ENCODE results near the gene SPIRE2.

SPIRE2 gene

DNA sequence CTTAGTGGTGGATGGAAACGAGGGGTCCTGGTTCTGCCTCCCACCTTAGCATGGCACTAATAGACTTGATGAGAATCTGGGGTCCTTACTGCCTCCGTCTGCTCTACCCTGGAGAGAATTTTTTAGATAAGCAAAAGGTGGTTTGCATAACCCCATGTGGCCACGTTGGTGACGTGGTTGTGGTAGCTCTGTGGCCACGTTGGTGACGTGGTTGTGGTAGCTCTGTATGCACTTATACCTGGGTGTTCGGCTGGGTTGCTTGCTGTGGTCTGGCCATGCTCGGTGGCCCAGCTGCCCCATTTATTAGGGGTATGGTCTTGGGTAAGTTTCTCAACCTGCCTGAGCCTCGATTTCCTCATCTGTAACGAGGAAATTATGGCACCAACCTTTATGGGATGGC, 13.0 kb downstream of the SPIRE2 start:
- no peak for DNase-seq (ENCODE audit: low read depth in 3 of 3)

DNA sequence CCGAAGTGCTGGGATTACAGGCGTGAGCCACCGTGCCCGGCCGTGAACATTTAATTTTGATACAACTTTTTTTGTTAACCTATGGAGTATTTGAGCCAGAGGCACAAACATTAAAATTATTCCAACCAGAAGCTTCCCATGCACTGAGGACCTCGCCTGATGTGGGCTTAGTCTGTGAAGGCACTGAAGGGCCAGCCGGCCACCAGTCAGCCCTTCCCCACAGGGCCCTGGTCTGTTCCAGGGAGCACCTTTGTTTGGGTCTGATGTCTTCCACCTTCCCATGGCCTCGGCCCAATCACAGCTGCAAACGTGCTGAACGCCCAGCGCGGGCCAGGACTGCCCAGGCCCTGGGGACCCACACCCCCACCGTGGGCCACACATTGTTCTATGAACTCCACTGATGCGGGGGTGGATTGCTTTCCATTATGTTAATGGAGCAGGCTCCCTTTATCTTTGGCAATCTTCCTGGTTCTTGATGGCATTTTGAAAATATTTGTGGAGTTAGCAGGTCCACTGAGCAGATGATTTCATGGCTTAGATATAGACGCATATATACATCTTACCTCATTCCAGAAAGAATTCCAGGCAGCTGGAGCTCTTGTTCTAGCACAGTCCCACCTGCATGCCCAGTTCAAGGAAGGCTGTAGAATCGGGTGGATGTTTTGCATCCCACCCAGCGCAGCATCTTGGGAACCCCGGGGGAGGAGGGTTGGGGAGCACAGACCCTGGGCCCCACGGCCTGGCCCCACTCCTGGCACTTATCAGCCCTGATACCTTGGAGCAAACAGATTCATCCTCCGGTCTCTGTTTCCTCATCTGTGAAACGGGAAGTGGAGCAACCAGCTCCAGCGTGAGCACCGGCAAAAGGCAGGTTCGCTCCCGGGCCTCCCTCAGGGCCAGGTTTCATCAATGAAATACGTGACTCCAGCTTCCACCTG, 14.5 kb downstream of the SPIRE2 start:
- no peak for DNase-seq (ENCODE audit: low read depth in 3 of 3)

DNA sequence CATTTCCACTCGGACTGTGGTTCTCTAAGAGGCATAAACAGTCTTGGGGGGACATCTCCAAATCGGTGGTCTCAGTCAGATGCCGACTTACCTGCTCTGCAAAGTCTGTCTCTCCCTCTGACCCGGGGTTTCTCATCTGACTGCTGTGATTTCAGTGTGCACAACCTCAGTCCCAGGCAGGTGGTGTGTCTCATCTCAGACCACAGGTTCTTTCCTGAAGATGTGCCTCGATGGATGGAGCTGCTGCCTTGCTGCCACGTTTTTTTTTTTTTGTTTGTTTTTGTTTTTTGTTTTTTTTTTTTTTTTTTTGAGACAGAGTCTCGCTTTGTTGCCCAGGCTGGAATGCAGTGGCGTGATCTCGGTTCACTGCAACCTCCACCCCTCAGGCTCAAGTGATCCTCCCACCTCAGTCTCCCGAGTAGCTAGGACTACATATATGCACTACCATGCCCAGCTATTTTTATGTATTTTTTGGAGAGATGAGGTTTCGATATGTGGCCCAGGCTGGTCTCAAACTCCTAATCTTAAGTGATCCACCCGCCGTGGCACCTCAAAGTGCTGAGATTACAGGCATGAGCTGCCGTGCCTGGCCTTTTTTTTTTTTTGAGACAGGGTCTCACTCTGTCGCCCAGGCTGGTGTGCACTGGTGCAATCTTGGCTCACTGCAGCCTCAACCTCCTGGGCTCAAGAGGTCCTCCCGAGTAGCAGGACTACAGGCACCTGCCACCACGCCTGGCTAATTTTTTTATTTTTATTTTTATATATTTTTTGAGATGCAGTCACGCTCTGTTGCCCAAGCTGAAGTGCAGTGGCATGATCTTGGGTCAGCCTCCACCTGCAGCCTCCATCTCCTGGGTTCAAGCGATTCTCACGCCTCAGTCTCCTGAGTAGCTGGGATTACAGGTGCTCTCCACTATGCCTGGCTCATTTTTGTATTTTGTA, 15.4 kb downstream of the SPIRE2 start:
- DNase-seq (ENCODE audit: low read depth in 3 of 3): no peak

DNA sequence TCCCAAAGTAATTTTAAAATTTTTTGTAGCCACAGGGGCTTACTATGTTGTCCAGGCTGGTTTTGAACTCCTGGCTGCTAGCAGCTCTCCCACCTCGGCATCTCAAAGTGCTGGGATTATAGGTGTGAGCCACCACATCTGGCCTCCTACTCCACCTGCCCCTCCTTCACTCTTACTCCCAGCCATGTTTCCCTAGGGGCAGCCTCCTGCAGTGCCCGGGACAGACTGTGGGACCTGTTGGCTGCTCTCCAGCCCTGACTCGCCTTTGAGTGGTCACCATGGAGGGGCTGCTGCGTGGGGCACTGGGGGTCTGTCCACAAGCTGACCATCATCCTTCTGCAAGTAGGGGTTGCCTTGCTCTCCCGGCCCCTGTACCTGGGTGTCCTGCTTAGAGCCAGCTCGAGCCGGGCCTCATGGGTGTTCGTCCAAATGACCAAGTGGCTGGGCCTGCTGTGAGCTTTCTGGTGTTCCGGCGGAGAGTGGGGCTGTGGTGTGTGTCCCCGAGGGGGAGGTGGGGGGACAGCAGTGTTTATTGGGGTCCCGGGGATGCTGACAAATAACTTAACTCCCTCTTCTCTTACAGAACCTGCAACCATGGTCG, 16.6 kb downstream of the SPIRE2 start:
- DNase-seq (ENCODE audit: low read depth in 3 of 3): no peak

DNA sequence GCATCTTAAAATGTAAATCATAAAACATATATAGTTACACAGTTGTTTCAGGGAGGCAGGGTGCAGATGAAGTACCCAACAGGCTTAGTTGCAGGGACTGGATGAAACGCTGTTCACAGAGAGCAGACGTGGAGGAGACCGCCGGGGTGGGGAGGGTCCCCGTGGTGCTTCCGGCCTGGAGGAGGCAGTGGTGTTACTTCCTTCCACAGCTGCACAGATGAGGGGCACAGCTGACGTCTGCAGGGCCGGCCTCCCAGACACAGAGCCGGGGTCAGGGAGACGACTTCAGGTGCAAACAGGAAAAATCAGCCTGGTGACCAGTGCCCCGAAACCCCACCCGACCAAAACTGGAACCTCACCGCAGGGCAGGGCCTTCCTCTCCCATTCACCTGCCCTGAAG, 17.1 kb downstream of the SPIRE2 start:
- no peak for DNase-seq (ENCODE audit: low read depth in 3 of 3)

DNA sequence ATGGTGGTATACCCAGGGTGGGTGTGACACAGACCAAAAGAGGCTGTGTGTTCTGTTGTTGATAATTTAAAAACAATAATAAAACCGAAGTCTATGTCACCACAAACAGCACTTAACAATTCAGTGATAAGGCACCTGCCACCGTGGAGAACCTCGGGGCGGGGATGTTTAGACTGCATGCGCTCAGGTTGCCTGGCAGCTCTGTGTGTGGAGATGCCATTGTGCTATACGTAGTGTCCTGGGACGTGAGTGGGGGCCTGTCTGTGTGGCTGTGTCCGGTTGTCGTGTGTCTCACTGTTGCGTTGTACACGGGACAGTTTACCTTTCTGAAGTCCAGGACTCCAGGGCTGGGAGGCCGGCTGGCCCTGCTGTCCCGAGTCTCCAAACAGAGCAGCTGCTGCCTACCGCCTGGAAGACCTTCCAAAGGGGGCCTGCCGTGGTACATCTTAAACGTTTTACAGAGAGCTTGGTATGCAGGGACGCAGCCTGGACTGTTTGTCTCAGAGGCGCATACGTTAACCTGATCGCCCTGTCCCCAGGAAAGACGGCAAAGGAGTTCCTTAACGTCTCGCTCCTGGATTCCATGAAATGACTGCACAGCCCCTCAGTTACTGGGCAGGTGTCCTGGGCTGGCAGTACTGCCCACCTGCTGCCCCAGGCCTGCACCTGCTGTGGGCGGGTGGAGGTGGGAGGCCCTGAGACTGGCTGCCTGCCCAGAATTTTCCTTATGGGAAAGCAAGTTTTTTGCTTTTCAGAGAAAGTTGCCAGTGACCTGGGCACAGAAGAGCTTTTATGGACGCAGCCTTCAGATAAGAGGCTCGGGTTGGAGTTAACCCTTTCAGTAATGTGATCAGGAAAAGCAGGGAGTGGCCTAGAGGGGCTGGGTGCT, 19.0 kb downstream of the SPIRE2 start:
- DNase-seq (ENCODE audit: low read depth in 3 of 3): no peak

DNA sequence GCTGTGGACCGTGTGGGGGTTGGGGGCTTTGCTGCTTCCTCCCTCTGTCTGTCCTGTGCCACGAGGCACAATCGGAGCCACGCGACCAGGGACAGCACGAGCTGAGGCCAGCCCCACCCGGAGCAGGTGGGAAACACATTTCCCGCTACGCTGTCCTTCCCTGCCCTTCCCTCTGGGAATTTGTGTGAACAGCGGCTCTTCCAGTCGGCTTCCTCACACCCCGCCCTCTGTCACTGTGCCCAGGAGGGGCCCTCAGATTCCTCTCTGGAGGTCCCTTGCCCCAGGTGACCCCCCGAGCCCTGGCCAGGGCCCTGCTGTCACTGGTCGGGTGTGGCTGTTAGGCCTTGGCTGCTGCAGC, 19.6 kb downstream of the SPIRE2 start:
- DNase-seq (ENCODE audit: low read depth in 3 of 3): no peak

DNA sequence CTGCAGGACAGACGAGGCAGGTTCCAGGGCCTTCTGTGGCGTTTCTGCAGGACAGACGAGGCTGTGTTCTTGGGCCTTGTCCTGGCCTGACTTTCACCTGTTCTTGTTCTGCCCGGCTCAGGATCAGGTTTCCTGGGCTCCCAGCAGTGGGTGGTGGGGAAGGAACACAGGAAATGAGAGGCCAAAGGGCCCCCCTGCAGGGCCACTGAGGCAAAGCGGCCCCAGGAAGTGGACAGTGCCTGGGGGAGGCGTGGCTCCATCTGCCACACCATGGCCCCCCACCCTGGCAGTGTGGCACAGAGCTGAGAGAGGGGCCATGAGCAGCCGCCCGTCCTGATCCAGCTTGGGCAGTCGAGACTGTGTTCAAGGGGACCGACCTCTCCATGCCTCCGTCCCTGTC, 20.7 kb downstream of the SPIRE2 start:
- no peak for DNase-seq (ENCODE audit: low read depth in 3 of 3)

DNA sequence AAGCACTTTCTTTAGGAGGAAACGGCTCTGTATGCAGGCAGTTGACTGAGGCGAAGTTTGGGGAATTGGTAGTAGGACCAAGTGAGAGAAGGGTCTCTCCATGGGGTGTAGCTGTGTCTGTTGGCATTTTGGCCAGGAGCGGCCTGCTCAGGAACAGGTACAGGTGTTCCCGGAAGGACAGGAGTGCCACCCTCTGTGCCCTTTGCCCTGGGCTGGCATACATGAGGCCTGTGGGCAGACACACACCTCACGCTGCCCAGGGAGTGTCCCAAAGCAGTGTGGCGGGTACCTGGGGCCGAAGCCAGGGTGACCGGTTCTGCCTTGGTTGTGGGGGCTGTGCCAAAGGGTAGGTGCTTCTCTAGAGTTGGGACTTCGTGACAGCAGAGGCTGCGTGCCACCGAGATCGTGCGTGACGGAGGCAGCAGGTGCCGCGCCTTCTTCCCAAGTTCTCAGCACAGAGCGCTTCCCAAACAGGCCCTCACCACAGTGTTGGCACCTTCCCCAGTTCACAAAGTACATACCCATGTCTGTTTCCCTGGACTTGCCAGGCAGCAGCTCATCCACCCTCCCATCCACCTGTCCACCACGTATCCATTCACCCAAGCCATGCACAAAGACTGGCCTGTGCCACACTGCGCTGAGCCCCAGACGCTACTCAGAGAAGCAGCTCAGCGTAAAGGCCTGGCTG, 25.2 kb downstream of the SPIRE2 start:
- DNase-seq (ENCODE audit: low read depth in 3 of 3): no peak

DNA sequence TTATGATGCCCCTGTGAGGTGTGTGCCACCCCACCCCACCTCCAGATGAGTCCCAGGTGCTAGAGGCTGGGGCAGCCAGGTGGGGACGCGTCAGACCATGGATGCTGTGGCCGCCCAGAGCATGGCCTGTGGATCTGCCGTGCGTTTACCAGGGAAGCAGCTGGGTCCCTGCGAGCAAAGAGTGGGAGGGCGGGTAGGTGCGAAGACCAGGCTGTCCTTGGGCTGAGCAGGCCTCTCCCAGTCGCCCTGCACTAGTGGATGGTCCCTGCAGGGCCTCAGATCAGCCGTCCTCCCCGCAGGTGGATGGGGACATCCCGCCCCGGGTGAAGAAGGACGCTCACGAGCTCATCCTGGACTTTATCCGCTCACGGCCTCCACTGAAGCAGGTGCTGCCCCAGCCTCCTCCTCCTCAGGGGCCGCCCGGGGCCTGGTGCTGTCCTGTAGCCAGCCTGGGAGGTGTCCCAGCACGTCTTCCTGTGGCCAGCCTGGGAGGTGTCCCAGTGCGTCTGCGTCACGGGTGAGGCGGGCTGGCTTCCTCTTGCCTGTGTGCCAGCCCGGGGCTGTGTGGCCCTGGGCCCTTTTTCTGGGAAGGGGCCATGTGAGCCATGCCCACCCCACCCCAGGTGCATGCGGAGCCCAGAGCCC, 27.1 kb downstream of the SPIRE2 start:
- no peak for DNase-seq (ENCODE audit: low read depth in 3 of 3)

DNA sequence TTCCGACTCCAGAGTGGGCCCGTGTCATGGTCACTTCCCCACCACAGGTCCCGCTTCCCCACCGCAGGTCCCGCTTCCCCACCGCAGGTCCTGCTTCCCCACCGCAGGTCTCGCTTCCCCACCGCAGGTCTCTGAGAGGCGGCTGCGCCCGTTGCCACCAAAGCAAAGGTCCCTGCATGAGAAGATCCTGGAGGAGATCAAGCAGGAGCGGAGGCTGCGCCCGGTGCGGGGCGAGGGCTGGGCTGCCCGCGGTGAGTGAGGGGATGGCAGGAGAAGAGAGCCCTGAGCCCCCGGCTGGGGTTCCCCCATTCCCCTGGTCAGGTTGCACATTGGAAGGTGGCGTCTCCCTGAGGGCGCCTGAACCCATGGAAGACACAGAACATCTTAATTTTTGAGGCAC, 27.7 kb downstream of the SPIRE2 start:
- DNase-seq (ENCODE audit: low read depth in 3 of 3): no peak

DNA sequence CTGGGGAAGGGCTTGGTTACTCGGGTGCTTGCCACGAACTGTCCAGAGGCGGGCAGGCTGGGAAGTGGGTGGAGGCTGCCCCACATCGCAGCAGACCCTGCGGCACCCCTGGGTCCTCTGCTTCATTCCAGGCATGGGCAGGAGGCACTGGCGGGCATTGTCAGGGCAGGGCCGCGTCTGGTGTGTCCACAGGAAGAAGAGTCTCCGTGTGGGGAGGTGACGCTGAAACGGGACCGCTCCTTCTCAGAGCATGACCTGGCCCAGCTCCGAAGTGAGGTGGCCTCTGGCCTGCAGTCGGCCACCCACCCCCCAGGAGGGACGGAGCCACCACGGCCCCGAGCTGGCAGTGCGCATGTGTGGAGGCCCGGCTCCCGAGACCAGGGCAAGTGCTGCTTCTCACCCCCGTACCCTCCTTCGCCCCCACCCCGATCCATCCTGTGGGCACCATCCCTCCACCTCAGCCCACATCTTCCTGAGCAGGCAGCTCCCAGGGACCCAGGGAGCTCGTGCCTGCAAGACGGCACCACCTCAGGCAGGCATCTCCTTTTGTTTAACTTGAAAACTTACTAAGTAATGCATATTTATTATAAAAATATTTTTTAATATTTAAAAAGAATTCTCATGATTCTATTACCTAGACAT, 30.8 kb downstream of the SPIRE2 start:
- DNase-seq (ENCODE audit: low read depth in 3 of 3): no peak

DNA sequence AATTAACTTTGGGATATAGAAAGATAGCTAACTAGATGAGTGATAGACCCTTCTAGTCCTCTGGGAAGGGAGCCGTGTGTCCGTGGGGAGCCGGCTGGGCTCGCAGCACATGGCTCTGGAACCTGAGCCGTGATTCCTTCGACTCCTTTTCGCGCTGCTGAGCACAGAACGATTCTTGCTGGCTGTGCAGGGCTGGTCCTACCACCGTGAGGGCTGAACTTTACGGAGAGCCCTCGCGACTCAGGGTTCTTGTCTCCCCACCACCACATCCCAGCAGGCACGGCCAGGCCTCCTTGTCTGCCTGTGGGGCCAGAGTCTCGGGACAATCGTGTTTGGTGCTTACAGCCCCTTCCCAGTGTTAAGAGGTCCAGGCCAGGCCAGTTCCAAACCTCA, 31.3 kb downstream of the SPIRE2 start:
- no peak for DNase-seq (ENCODE audit: low read depth in 3 of 3)

DNA sequence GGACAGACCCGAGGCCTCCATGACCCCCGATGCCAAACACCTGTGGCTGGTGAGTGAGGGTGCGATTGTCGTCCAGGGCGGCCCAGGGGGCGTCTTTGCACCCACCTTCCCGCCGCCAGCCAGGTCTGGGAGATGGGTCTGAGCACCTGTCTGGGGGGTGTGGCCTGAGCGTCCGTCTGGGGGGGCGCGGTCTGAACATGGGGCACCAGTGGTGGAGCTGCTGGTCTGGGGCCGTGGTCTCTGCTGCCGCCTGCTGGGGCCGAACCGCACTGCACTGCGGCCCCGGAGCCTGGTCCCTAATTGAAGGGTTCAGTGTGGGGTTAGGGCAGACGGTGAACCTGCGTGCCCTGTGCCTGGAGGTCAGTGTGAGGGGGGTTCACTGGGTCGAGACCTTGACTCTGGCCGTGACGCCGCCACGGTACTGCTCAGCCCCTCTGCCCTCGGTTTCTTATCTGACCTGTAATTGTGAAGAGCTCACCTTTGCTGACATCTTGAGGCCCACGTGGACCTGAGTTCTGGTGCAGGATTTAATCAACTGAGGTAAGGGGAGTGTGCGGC, 32.6 kb downstream of the SPIRE2 start:
- DNase-seq (ENCODE audit: low read depth in 3 of 3): peak; percentile 52 to 62 (median 60)

DNA sequence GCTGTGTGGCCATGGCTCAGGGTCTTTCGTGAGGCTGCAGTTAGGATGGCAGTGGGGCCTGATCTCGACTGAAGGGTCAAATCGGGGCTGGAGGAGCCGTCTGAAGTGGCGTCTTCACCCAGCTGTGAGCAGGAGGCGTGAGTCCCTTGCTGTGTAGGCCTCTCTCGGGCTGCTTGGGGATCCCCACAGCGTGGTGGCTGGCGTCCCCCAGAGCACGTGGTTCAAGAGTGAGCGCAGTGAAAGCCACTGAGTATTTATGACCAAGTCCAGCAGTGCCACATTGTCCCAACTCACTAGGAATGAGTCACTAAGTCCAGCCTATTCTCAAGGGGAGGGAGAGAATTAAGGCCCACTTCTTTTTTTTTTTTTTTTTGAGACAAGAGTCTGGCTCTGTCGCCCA, 33.4 kb downstream of the SPIRE2 start:
- no peak for DNase-seq (ENCODE audit: low read depth in 3 of 3)

DNA sequence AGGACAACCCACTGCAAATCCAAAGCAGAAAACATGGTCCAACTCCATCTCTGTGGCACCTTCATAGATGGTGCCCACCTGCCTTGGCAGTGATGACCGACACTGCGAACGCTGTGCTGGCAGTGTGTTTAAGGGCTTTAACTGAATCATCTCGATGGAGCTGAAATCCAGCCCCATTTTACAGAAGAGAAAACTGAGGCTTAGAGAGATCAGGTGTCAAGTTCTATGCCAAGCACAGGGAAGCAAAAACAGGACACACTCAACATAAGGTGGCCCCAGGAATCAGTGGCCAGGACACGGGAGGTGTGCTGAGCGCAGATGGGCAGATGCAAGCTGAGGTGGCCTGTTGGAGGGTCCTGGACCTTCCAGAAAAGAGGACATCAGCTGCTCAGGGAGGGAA, 34.5 kb downstream of the SPIRE2 start:
- no peak for DNase-seq (ENCODE audit: low read depth in 3 of 3)

DNA sequence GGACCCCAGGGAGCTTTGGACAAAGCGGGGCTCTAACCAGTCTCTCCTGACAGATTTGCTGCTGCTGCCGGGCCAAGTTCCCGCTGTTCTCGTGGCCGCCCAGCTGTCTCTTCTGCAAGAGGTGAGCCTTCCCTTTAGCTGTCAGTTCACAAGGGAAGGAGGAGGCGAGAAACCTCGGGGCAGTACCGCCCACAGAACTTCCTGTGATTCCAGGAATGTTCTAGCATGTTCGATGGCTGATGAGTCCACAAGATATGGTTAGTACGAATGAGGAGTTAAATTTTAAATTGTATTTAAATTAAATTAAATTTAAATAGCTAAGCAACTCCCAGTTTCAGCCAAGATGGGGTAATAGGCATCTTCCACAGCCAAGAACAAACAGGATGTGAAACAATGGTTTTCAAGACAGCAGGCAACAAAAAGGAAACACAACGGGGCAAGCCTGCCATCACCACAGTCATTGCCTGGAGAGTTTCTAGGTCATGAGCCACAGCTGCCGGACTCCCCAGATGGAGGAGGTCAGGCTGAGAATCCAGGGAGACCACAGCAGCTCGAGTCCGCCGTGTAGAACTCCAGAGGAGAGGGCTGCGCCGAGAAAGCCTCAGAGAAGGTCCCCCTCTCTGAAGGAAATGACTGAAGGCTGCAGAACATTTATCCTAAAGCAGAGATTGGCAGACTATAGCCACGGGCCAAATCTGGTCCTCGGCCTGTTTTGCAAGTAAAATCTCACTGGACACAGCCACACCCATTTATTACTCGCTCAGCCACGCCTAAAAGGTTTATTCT, 35.7 kb downstream of the SPIRE2 start:
- DNase-seq (ENCODE audit: low read depth in 3 of 3): no peak

DNA sequence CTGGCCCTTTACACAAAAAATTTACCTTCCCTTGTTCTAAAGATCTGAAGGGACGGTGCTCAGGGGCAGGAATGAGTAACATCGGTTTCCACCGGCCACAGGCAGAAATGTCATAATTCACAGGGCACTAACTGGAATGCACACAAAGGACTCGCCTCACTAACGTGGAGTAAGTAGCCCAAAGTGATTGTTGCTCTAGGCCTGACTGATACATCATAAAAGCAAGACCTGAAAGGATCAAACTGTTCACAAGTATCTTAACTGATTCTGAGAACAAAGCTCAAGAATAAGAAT, 36.2 kb downstream of the SPIRE2 start:
- DNase-seq (ENCODE audit: low read depth in 3 of 3): no peak

DNA sequence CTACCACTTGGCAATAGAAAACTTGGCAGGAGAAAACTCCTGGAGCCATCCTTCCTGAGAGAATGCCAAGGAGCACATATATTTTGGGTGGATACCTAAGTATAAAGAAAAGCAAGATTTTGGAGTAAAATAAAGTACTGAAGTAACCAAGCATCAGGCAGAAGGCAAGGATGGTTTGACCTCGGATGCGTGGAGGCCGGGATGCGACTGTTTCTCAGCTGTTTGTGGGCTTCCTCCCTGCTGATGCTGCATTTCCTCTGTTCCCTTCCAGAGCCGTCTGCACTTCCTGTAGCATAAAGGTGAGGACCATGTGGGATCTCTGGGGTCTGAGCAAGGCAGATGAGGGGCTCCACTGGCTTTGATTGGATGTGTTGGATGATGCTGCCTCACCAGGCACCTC, 39.6 kb downstream of the SPIRE2 start:
- no peak for DNase-seq (ENCODE audit: low read depth in 3 of 3)

Measured in stimulated activated CD4-positive, alpha-beta T cell treated with anti-CD3 and anti-CD28 coated beads, TNF-alpha, amount 100 ng/mL, for 4 hours (primary cell).